H9 (cell line): ENCODE measurements around the gene LINGO3. TPM values are rescaled to one million over a fixed set of nuclear protein-coding genes. Genes with fewer than 3 reads are reported as not detected.

Experiments used
- DNase-seq: peaks from one replicate; pipeline ENCODE4 v3.0.0-alpha.2; 2017
- H2AFZ ChIP-seq: one replicate; pipeline ENCODE4 v1.6.1; 2013; ENCODE audit warnings: mild to moderate bottlenecking, low read length, control low read depth, moderate library complexity
- H2AK5ac ChIP-seq: 2 replicates; pipeline ENCODE4 v1.6.1; 2013; ENCODE audit warnings: low read length, control low read depth, mixed read lengths; ENCODE audit not compliant: insufficient read length
- H2BK120ac ChIP-seq: one replicate; pipeline ENCODE4 v1.6.1; 2013; ENCODE audit warnings: low read depth, mild to moderate bottlenecking, low read length, control low read depth, inconsistent platforms; ENCODE audit not compliant: poor library complexity, severe bottlenecking
- H2BK12ac ChIP-seq: 2 replicates; pipeline ENCODE4 v1.6.1; 2013; ENCODE audit warnings: low read length, control low read depth, mixed read lengths, low read depth; ENCODE audit not compliant: insufficient read length
- H2BK15ac ChIP-seq: 2 replicates; pipeline ENCODE4 v1.6.1; 2013; ENCODE audit warnings: low read depth, low read length, control low read depth
- H2BK20ac ChIP-seq: one replicate; pipeline ENCODE4 v1.6.1; 2013; ENCODE audit warnings: low read depth, mild to moderate bottlenecking, low read length, control low read depth, inconsistent platforms; ENCODE audit not compliant: poor library complexity, severe bottlenecking
- H2BK5ac ChIP-seq: 2 replicates; pipeline ENCODE4 v1.6.1; 2013; ENCODE audit warnings: low read length, control low read depth, mixed read lengths; ENCODE audit not compliant: insufficient read length
- H3K14ac ChIP-seq: 2 replicates; pipeline ENCODE4 v1.6.1; 2013; ENCODE audit warnings: low read length, control low read depth; ENCODE audit not compliant: insufficient read depth
- H3K18ac ChIP-seq: 2 replicates; pipeline ENCODE4 v1.6.1; 2013; ENCODE audit warnings: low read depth, mild to moderate bottlenecking, mixed read lengths, low read length, control low read depth; ENCODE audit not compliant: insufficient read length
- H3K23ac ChIP-seq: 2 replicates; pipeline ENCODE4 v1.6.1; 2013; ENCODE audit warnings: low read length, control low read depth, mixed read lengths, low read depth; ENCODE audit not compliant: insufficient read length
- H3K23me2 ChIP-seq: 2 replicates; pipeline ENCODE4 v1.6.1; 2013; ENCODE audit warnings: low read depth, mild to moderate bottlenecking, mixed read lengths, low read length, control low read depth; ENCODE audit not compliant: insufficient read length, poor library complexity, severe bottlenecking
- H3K27ac ChIP-seq: 2 replicates; pipeline ENCODE4 v1.5.1; 2013; ENCODE audit warnings: low read length, control low read depth, mixed read lengths, low read depth; ENCODE audit not compliant: insufficient read length
- H3K27me3 ChIP-seq: 2 replicates; pipeline ENCODE4 v1.6.1; 2013; ENCODE audit warnings: low read length, control low read depth, inconsistent platforms; ENCODE audit not compliant: insufficient read depth
- H3K4ac ChIP-seq: 2 replicates; pipeline ENCODE4 v1.6.1; 2013; ENCODE audit warnings: low read depth, mild to moderate bottlenecking, control low read depth, inconsistent platforms, low read length, moderate library complexity
- H3K4me1 ChIP-seq: 2 replicates; pipeline ENCODE4 v1.6.1; 2013; ENCODE audit warnings: low read length, control low read depth, inconsistent platforms; ENCODE audit not compliant: insufficient read depth
- H3K4me2 ChIP-seq: 2 replicates; pipeline ENCODE4 v1.6.1; 2013; ENCODE audit warnings: low read length, control low read depth, mixed read lengths; ENCODE audit not compliant: insufficient read length, insufficient read depth
- H3K56ac ChIP-seq: 2 replicates; pipeline ENCODE4 v1.6.1; 2013; ENCODE audit warnings: low read depth, mild to moderate bottlenecking, mixed read lengths, low read length, control low read depth; ENCODE audit not compliant: insufficient read length
- H3K79me1 ChIP-seq: 2 replicates; pipeline ENCODE4 v1.6.1; 2013; ENCODE audit warnings: low read depth, mild to moderate bottlenecking, moderate library complexity, low read length, control low read depth, inconsistent platforms; ENCODE audit not compliant: insufficient read depth, poor library complexity, severe bottlenecking
- H3K79me2 ChIP-seq: 2 replicates; pipeline ENCODE4 v1.6.1; 2013; ENCODE audit warnings: low read length, control low read depth, inconsistent platforms; ENCODE audit not compliant: insufficient read depth
- H3K9ac ChIP-seq: 2 replicates; pipeline ENCODE4 v1.6.1; 2013; ENCODE audit warnings: low read length, control low read depth, mixed read lengths; ENCODE audit not compliant: insufficient read length; ENCODE audit errors: extremely low read depth
- H3K9me3 ChIP-seq: one replicate; pipeline ENCODE4 v1.6.1; 2013; ENCODE audit warnings: low read depth, low read length, inconsistent platforms; ENCODE audit not compliant: control insufficient read depth
- H3T11ph ChIP-seq: one replicate; pipeline ENCODE4 v1.6.1; 2013; ENCODE audit warnings: mild to moderate bottlenecking, low read length, control low read depth, inconsistent platforms
- H4K20me1 ChIP-seq: one replicate; pipeline ENCODE4 v1.6.1; 2013; ENCODE audit not compliant: control insufficient read depth, insufficient read length, insufficient read depth
- H4K5ac ChIP-seq: 2 replicates; pipeline ENCODE4 v1.6.1; 2013; ENCODE audit warnings: low read depth, mild to moderate bottlenecking, mixed read lengths, low read length, control low read depth; ENCODE audit not compliant: insufficient read length
- H4K8ac ChIP-seq: replicated peaks from 2 replicates; pipeline ENCODE4 v1.6.1; 2013; ENCODE audit warnings: low read length, control low read depth, mixed read lengths, low read depth; ENCODE audit not compliant: insufficient read length
- H4K91ac ChIP-seq: 2 replicates; pipeline ENCODE4 v1.6.1; 2013; ENCODE audit warnings: low read depth, mild to moderate bottlenecking, moderate library complexity, mixed read lengths, low read length, control low read depth; ENCODE audit not compliant: insufficient read length
- H3K27ac Mint-ChIP-seq, 3 experiments: 2 replicates in 2 of 3; 3 replicates in 1 of 3; pipeline ENCODE4 v1.8.0; 2020 to 2021; ENCODE audit warnings: mixed read lengths in 3 of 3, mild to moderate bottlenecking in 1 of 3, moderate library complexity in 1 of 3
- H3K27me3 Mint-ChIP-seq: 2 replicates; pipeline ENCODE4 v1.8.0; 2021; ENCODE audit warnings: low read depth, mild to moderate bottlenecking, moderate library complexity, mixed read lengths
- H3K36me3 Mint-ChIP-seq, 3 experiments: 2 replicates in 2 of 3; 3 replicates in 1 of 3; pipeline ENCODE4 v1.8.0; 2020 to 2021; ENCODE audit warnings: low read depth in 3 of 3, mixed read lengths in 3 of 3; ENCODE audit not compliant: insufficient read depth in 1 of 3
- H3K4me1 Mint-ChIP-seq, 2 experiments: 2 replicates each; pipeline ENCODE4 v1.8.0; 2020; ENCODE audit warnings: mixed read lengths in 2 of 2
- H3K4me3 Mint-ChIP-seq, 2 experiments: 2 replicates in 1 of 2; 3 replicates in 1 of 2; pipeline ENCODE4 v1.8.0; 2020 to 2021; ENCODE audit warnings: mild to moderate bottlenecking in 2 of 2, mixed read lengths in 2 of 2, moderate library complexity in 1 of 2
- H3K9me3 Mint-ChIP-seq, 2 experiments: 2 replicates in 1 of 2; 3 replicates in 1 of 2; pipeline ENCODE4 v1.8.0; 2020; ENCODE audit warnings: mild to moderate bottlenecking in 2 of 2, mixed read lengths in 2 of 2, moderate library complexity in 1 of 2
- WGBS: extraction: QIAGEN DNeasy Blood & Tissue Kit; methylation state at CpG from one replicate; pipeline ENCODE4 v1.1.7; 2013; ENCODE audit warnings: missing lambda C conversion rate, low lambda C conversion rate, mixed read lengths; ENCODE audit not compliant: insufficient read length; ENCODE audit errors: extremely low coverage; 5-methylcytosine and 5-hydroxymethylcytosine counted together
- total RNA-seq: library from RNA; stranded (reverse); gene quantifications from 2 replicates; pipeline ENCODE4 v1.2.1, GENCODE V29; 2021
- TF ChIP-seq, protein P1 (sequence below): fragments of 200-600 bp; sonication (generic); conservative IDR thresholded peaks from 3 replicates; pipeline ENCODE4 v1.8.0; 2021; ENCODE audit warnings: antibody characterized with exemption, mild to moderate bottlenecking

LINGO3 gene
- total RNA-seq, 1 experiment from 2014 or later = 0.28 TPM

GRCh38 chr19:2307518-2308012, 389 bp downstream of the LINGO3 start:
- no peak overlapping the region for H3T11ph ChIP-seq
- H2BK120ac ChIP-seq = no peak overlapping the region
- no peaks in the 10 kb centered on the region; the same call in 1 of the 2 replicates for H3K27me3 ChIP-seq
- H2BK15ac ChIP-seq = no peak overlapping the region
- TF ChIP-seq, protein P1, sequence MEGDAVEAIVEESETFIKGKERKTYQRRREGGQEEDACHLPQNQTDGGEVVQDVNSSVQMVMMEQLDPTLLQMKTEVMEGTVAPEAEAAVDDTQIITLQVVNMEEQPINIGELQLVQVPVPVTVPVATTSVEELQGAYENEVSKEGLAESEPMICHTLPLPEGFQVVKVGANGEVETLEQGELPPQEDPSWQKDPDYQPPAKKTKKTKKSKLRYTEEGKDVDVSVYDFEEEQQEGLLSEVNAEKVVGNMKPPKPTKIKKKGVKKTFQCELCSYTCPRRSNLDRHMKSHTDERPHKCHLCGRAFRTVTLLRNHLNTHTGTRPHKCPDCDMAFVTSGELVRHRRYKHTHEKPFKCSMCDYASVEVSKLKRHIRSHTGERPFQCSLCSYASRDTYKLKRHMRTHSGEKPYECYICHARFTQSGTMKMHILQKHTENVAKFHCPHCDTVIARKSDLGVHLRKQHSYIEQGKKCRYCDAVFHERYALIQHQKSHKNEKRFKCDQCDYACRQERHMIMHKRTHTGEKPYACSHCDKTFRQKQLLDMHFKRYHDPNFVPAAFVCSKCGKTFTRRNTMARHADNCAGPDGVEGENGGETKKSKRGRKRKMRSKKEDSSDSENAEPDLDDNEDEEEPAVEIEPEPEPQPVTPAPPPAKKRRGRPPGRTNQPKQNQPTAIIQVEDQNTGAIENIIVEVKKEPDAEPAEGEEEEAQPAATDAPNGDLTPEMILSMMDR = no peak
- H4K5ac ChIP-seq = no peak overlapping the region
- H3K9me3 ChIP-seq = no peaks in the 10 kb centered on the region
- no peak overlapping the region for H3K4me2 ChIP-seq
- no peak overlapping the region for H3K18ac ChIP-seq
- peaks cover 79% of the 10 kb centered on the region for H3K27me3 Mint-ChIP-seq
- no peaks in the 10 kb centered on the region for H4K20me1 ChIP-seq
- H2AFZ ChIP-seq = no peak overlapping the region
- whole genome bisulfite sequencing = no CpG with 5 or more reads among the region's 33 CpGs
- no peak overlapping the region for H3K14ac ChIP-seq
- no peak overlapping the region for H4K8ac ChIP-seq
- H3K27ac ChIP-seq = no peak overlapping the region
- H3K4me1 Mint-ChIP-seq = peaks cover 5 to 24% of the 10 kb centered on the region in 2 experiments
- no peaks in the 10 kb centered on the region for H3K23me2 ChIP-seq
- no peaks in the 10 kb centered on the region for H3K79me2 ChIP-seq
- H3K4ac ChIP-seq = no peak overlapping the region
- H2AK5ac ChIP-seq = no peak overlapping the region
- H3K9ac ChIP-seq = no peak overlapping the region
- H3K36me3 Mint-ChIP-seq = peaks cover 0 to 4% (median 2%) of the 10 kb centered on the region in 3 experiments; a peak in 4 of 7 replicates
- no peaks in the 10 kb centered on the region for H3K79me1 ChIP-seq
- H3K23ac ChIP-seq = no peak overlapping the region
- no peak overlapping the region for H3K27ac Mint-ChIP-seq
- H3K9me3 Mint-ChIP-seq = peaks cover 0 to 4% of the 10 kb centered on the region in 2 experiments; a peak in 1 of 5 replicates
- no peak overlapping the region; a peak in 1 of 5 replicates for H3K4me3 Mint-ChIP-seq
- DNase-seq = no peak
- no peak overlapping the region for H3K56ac ChIP-seq
- no peak overlapping the region for H2BK20ac ChIP-seq
- H3K4me1 ChIP-seq = no peaks in the 10 kb centered on the region
- H2BK12ac ChIP-seq = no peak overlapping the region
- H2BK5ac ChIP-seq = no peak overlapping the region
- H4K91ac ChIP-seq = no peak overlapping the region
